H1 (cell line): ENCODE data around the gene CGB5.

ENCODE experiments used
- CTCF ChIP-seq, 3 experiments: IDR thresholded peaks; 1 replicate in 2 of 3; 2 replicates in 1 of 3; pipeline versions ENCODE4 v1.5.1 to v1.6.1; 2011; ENCODE audit warnings: low read length in 3 of 3, mild to moderate bottlenecking in 3 of 3, inconsistent platforms in 2 of 3, low read depth in 1 of 3, moderate library complexity in 1 of 3; ENCODE audit not compliant: insufficient read depth in 1 of 3; ENCODE audit errors: control extremely low read depth in 1 of 3
- MAFK ChIP-seq: IDR thresholded peaks from 2 replicates; pipeline ENCODE4 v1.6.1; 2012; ENCODE audit warnings: low read depth, mild to moderate bottlenecking, improper control_type of control experiment, low read length

GRCh38 chr19:49057636-49058234 is 14.1 kb downstream of the CGB5 start, which contains the start of gene CGB7:
- TF ChIP-seq CTCF (IDR thresholded peaks at IDR 0.05; ENCODE audit: control extremely low read depth in 1 of 3, insufficient read depth in 1 of 3, low read depth in 1 of 3, low read length in 3 of 3) = no peak
- TF ChIP-seq MAFK = no peak
